ENCODE measurements around the gene WDR91. TPM values are rescaled to one million over a fixed set of nuclear protein-coding genes. Genes with fewer than 3 reads are reported as not detected.

Gene WDR91
- polyA plus RNA-seq, 2 of the 4 experiments (the other 2 are of a cell fraction), result 5.1 to 5.3 TPM

DNA sequence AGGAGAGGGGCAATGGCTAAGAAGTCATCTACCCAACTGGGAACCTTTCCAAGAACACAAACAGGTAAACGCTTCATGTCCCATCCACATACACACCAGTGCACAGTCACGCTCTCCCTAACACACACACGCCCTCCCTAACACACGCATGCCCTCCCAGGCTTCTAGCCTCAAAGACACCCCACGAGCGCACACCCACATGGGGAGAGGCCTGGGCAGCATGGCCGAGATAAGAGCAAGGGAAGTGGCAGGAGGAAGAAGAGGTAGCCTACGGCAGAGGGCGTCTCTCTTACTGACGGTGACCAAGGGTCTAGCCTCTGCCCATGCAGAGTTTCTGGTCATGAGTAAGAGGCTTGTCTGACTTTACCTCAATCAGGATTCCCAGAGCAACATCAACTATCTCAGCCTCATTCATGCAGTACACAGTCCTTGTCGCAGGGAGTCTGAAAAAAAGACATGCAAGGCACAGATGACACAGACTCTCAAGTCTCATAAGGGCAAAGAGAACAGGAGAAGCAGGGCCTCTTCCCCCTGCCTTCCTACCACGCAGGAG lies 43.9 kb downstream of the WDR91 start:
- no peak for TF ChIP-seq KDM5A (IDR thresholded peaks at IDR 0.05)
- no peak for TF ChIP-seq ZC3H11A (IDR thresholded peaks at IDR 0.05)
- TF ChIP-seq, protein P1, sequence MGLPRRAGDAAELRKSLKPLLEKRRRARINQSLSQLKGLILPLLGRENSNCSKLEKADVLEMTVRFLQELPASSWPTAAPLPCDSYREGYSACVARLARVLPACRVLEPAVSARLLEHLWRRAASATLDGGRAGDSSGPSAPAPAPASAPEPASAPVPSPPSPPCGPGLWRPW (IDR thresholded peaks at IDR 0.05), result no peak
- TF ChIP-seq BHLHE40 (IDR thresholded peaks at IDR 0.05; ENCODE audit: low read depth, low read length), result no peak
- TF ChIP-seq EHF (CRISPR knock-in tag; IDR thresholded peaks at IDR 0.05), result no peak
- TF ChIP-seq, protein P2, sequence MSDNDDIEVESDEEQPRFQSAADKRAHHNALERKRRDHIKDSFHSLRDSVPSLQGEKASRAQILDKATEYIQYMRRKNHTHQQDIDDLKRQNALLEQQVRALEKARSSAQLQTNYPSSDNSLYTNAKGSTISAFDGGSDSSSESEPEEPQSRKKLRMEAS (IDR thresholded peaks at IDR 0.05), result no peak
- no peak for TF ChIP-seq CBX2 (IDR thresholded peaks at IDR 0.05; ENCODE audit: borderline replicate concordance, low read depth)
- TF ChIP-seq, protein P3, sequence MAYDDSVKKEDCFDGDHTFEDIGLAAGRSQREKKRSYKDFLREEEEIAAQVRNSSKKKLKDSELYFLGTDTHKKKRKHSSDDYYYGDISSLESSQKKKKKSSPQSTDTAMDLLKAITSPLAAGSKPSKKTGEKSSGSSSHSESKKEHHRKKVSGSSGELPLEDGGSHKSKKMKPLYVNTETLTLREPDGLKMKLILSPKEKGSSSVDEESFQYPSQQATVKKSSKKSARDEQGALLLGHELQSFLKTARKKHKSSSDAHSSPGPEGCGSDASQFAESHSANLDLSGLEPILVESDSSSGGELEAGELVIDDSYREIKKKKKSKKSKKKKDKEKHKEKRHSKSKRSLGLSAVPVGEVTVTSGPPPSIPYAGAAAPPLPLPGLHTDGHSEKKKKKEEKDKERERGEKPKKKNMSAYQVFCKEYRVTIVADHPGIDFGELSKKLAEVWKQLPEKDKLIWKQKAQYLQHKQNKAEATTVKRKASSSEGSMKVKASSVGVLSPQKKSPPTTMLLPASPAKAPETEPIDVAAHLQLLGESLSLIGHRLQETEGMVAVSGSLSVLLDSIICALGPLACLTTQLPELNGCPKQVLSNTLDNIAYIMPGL (CRISPR knock-in tag; IDR thresholded peaks at IDR 0.05; ENCODE audit: borderline replicate concordance), result no peak
- no peak for TF ChIP-seq CBX8 (IDR thresholded peaks at IDR 0.05)
- no peak for TF ChIP-seq HOXA7 (CRISPR knock-in tag; IDR thresholded peaks at IDR 0.05)
- no peak for TF ChIP-seq HOXB5 (CRISPR knock-in tag; IDR thresholded peaks at IDR 0.05)
- TF ChIP-seq, protein P4, sequence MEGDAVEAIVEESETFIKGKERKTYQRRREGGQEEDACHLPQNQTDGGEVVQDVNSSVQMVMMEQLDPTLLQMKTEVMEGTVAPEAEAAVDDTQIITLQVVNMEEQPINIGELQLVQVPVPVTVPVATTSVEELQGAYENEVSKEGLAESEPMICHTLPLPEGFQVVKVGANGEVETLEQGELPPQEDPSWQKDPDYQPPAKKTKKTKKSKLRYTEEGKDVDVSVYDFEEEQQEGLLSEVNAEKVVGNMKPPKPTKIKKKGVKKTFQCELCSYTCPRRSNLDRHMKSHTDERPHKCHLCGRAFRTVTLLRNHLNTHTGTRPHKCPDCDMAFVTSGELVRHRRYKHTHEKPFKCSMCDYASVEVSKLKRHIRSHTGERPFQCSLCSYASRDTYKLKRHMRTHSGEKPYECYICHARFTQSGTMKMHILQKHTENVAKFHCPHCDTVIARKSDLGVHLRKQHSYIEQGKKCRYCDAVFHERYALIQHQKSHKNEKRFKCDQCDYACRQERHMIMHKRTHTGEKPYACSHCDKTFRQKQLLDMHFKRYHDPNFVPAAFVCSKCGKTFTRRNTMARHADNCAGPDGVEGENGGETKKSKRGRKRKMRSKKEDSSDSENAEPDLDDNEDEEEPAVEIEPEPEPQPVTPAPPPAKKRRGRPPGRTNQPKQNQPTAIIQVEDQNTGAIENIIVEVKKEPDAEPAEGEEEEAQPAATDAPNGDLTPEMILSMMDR (IDR thresholded peaks at IDR 0.05), result no peak
- TF ChIP-seq JUNB (IDR thresholded peaks at IDR 0.05), result no peak
- no peak for TF ChIP-seq POLR2AphosphoS2 (conservative IDR thresholded peaks at IDR 0.05; ENCODE audit: low read length)
- TF ChIP-seq NR3C1 (IDR thresholded peaks at IDR 0.05), result no peak
- TF ChIP-seq GATA3 (IDR thresholded peaks at IDR 0.05; ENCODE audit: borderline replicate concordance), result no peak
- TF ChIP-seq PHF8 (IDR thresholded peaks at IDR 0.05; ENCODE audit: borderline replicate concordance, low read depth), result no peak
- TF ChIP-seq FOSL2 (IDR thresholded peaks at IDR 0.05), result no peak
- TF ChIP-seq FOSL2 (CRISPR knock-in tag; IDR thresholded peaks at IDR 0.05), result no peak
- no peak for TF ChIP-seq MAZ (IDR thresholded peaks at IDR 0.05; ENCODE audit: borderline replicate concordance, low read depth, low read length)
- no peak for TF ChIP-seq EP300 (IDR thresholded peaks at IDR 0.05)
- ChIA-PET POLR2A (no interaction called here), CTCF (interaction anchor here (0.9 to 3.7 kb wide), 4 partner anchors 8 to 534 kb away, joined by 3 to 31 read pairs (median 4); partner anchors contain the start of gene TMEM140)
- no peak for ATAC-seq
- H3K27ac ChIP-seq, result no peak overlapping the region
- no peak overlapping the region for H3K4me3 ChIP-seq
- no peak for DNase-seq (ENCODE audit: low read depth in 1 of 2, low spot score in 1 of 2)
- 90% methylated on average over 12 of the region's 12 CpGs for WGBS (ENCODE audit: missing lambda C conversion rate)
- no peak for FAIRE-seq
- H3K4me2 ChIP-seq, result no peak overlapping the region
- peaks cover 5% of the 10 kb centered on the region; the same call in 1 of the 3 replicates for H3K9me3 ChIP-seq
- peaks cover 20% of the 10 kb centered on the region for H3K4me1 ChIP-seq

DNA sequence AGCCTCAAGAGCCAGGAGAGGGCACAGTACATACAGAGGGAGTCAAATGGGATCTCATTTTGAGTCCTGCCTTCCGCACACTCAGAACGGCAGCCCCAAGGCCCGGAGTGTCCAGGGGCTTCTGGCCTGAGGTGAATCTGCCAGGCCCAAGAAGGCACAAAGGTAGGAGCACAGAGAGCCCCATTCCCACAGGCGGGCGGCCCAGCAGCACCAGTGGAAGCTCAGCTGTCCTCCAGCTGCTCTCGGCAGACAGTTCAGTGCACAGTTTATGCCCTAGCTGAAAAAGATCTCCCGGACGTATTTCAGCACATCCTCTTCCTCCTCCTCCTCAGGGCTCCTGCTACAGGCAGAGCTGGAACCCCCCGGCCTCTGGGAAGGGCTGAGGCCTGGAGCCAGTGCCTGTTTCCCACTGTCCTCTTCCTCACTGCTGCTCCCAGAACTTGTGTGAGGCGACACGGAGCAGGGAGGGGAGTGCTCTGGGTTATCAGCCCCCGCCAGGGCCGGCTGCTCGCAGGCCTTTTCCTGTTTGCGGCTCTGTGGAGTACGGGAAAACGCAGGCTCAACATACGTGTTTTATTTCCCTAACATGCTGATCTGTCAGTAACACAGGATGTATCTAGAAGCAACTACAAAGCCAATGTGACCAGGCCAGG lies 44.9 kb downstream of the WDR91 start:
- Histone ChIP-seq H3K27ac (no peak overlapping the region), H3K4me1 (peaks cover 13% of the 10 kb centered on the region), H3K4me3 (no peak overlapping the region), H3K4me2 (no peak overlapping the region), H3K9me3 (peaks cover 13% of the 10 kb centered on the region; the same call in 1 of the 3 replicates)
- no peak for ATAC-seq
- ChIA-PET POLR2A (no interaction called here), CTCF (interaction anchor here (0.7 to 1.8 kb wide), 7 partner anchors 9 to 477 kb away, joined by 3 to 6 read pairs (median 5); partner anchors contain the start of gene AGBL3)
- WGBS (ENCODE audit: missing lambda C conversion rate), result 94% methylated on average over 17 of the region's 18 CpGs
- no peak for FAIRE-seq
- DNase-seq (ENCODE audit: low read depth in 1 of 2, low spot score in 1 of 2), result no peak
- TF ChIP-seq, protein P5, sequence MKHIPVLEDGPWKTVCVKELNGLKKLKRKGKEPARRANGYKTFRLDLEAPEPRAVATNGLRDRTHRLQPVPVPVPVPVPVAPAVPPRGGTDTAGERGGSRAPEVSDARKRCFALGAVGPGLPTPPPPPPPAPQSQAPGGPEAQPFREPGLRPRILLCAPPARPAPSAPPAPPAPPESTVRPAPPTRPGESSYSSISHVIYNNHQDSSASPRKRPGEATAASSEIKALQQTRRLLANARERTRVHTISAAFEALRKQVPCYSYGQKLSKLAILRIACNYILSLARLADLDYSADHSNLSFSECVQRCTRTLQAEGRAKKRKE (CRISPR knock-in tag; IDR thresholded peaks at IDR 0.05; ENCODE audit: low read depth), result no peak
